ENCODE data around the gene IL3. TPM values are rescaled to one million over a fixed set of nuclear protein-coding genes. Genes with fewer than 3 reads are reported as not detected.

IL3 gene
- total and polyA plus RNA-seq, 9 of the 15 experiments (the other 6 are each of a cell fraction or from before 2014, with no cell fraction given), result not detected

- intact Hi-C loops (cut with micrococcal nuclease), result no loop called here
- Histone ChIP-seq H3K27me3 (ENCODE audit: control insufficient read depth in 2 of 2, insufficient read depth in 2 of 2, low read length in 2 of 2) (no peaks in the 10 kb centered on the region), H3K4me1 (replicated peaks in 1 of 2; ENCODE audit: control insufficient read depth in 2 of 2, insufficient read depth in 2 of 2, low read length in 2 of 2) (peaks cover 9 to 16% of the 10 kb centered on the region in 2 experiments), H3K79me2 (ENCODE audit: control insufficient read depth, insufficient read depth, low read length) (no peaks in the 10 kb centered on the region), H3K4me2 (ENCODE audit: insufficient read depth, low read length) (no peak overlapping the region), H3K9me3 (replicated peaks; ENCODE audit: control insufficient read depth, insufficient read depth, low read depth, low read length) (no peaks in the 10 kb centered on the region), H3K36me3 (ENCODE audit: control insufficient read depth, insufficient read depth, low read length) (no peaks in the 10 kb centered on the region), H2AFZ (ENCODE audit: low read depth, low read length) (no peak overlapping the region), H3K27ac (ENCODE audit: extremely low read depth, low read depth, low read length) (no peak overlapping the region), H3K9me1 (ENCODE audit: control insufficient read depth, insufficient read depth, low read length) (no peaks in the 10 kb centered on the region), H3K4me3 (no peak overlapping the region), H4K20me1 (replicated peaks; ENCODE audit: control insufficient read depth, insufficient read depth, low read length) (no peaks in the 10 kb centered on the region), H3K9ac (ENCODE audit: insufficient read depth in 1 of 2, low read depth in 2 of 2, low read length in 2 of 2) (peak overlapping the region in 1 of 2 experiments; percentile 31; a peak in 1 of 4 replicates)
- ATAC-seq (no peak), FAIRE-seq (peak; percentile 19), DNase-seq (ENCODE audit: extremely low read depth in 1 of 4, low spot score in 3 of 4) (no peak)
- 43% methylated on average over 3 of the region's 3 CpGs for WGBS (ENCODE audit: insufficient coverage, low coverage, missing lambda C conversion rate)
- CTCF ChIA-PET (ENCODE audit: low intra/inter-chr PET ratio), result no interaction called here
- in situ Hi-C loops (cut with MboI), result no loop called here
- POLR2A ChIA-PET, result interaction anchor here (0.6 to 0.7 kb wide), 2 partner anchors 20 to 21 kb away, joined by 3 to 4 read pairs; no protein-coding TSS in a partner anchor
- BruUV-seq (replicated peaks), result no TSS peak
- TF ChIP-seq PURB (CRISPR knock-in tag; IDR thresholded peaks at IDR 0.05; ENCODE audit: low read depth), result no peak
- TF ChIP-seq SRSF9 (IDR thresholded peaks at IDR 0.05; ENCODE audit: borderline replicate concordance, low read depth, low read length), result no peak
- TF ChIP-seq ZNF436 (CRISPR knock-in tag; IDR thresholded peaks at IDR 0.05), result no peak
- TF ChIP-seq FOXM1 (IDR thresholded peaks at IDR 0.05; ENCODE audit: low read depth), result no peak
- no peak for TF ChIP-seq FOXM1 (CRISPR knock-in tag; IDR thresholded peaks at IDR 0.05; ENCODE audit: low read depth)
- TF ChIP-seq MGA (IDR thresholded peaks at IDR 0.05), result no peak
- no peak for TF ChIP-seq SIN3B (IDR thresholded peaks at IDR 0.05; ENCODE audit: low read depth)
- no peak for TF ChIP-seq TCF7L2 (IDR thresholded peaks at IDR 0.05; ENCODE audit: low read depth, low read length)
Measured at GRCh38 chr5:132080595-132080994, 20.1 kb downstream of the IL3 start.

All from K562 (cell line).